ENCODE data around the gene BIRC2. TPM values are rescaled to one million over a fixed set of nuclear protein-coding genes. Genes with fewer than 3 reads are reported as not detected.
A peak's percentile ranks its signal among the peaks of the same experiment; 100 is the strongest.

Gene BIRC2
- total and polyA plus RNA-seq, 9 of the 15 experiments (the other 6 are each of a cell fraction or from before 2014, with no cell fraction given), result 14.3 to 45.9 (median 20.7) TPM

- TF ChIP-seq HEY1 (CRISPR knock-in tag; IDR thresholded peaks at IDR 0.05; ENCODE audit: borderline replicate concordance) (peak; percentile 76; the same call in 1 of the 2 replicates), PHTF2 (CRISPR knock-in tag; IDR thresholded peaks at IDR 0.05) (no peak), ZNF780A (CRISPR knock-in tag; IDR thresholded peaks at IDR 0.05) (no peak), ARID4B (CRISPR knock-in tag; IDR thresholded peaks at IDR 0.05) (no peak; the same call in 1 of the 2 replicates), CREB5 (CRISPR knock-in tag; IDR thresholded peaks at IDR 0.05) (no peak), E2F4 (CRISPR knock-in tag; IDR thresholded peaks at IDR 0.05; ENCODE audit: low read depth) (no peak), RBM39 (optimal IDR thresholded peaks at IDR 0.05; ENCODE audit: low read depth, low read length) (no peak), ZC3H8 (IDR thresholded peaks at IDR 0.05) (0 out of 2 replicates have a peak, but pooled peaks have one; percentile 20), GTF2E2 (tag; IDR thresholded peaks at IDR 0.05) (no peak), NCOR1 (IDR thresholded peaks at IDR 0.05) (peak; percentile 98), PRPF4 (IDR thresholded peaks at IDR 0.05; ENCODE audit: insufficient read depth, low read depth, low read length, poor library complexity, severe bottlenecking) (no peak), RBM14 (IDR thresholded peaks at IDR 0.05; ENCODE audit: borderline replicate concordance, insufficient read depth, low read depth, low read length) (no peak), ZC3H4 (CRISPR knock-in tag; IDR thresholded peaks at IDR 0.05; ENCODE audit: borderline replicate concordance) (no peak), ZNF551 (CRISPR knock-in tag; IDR thresholded peaks at IDR 0.05) (no peak), FOXA1 (IDR thresholded peaks at IDR 0.05; ENCODE audit: borderline replicate concordance) (no peak), HDAC8 (tag; IDR thresholded peaks at IDR 0.05) (no peak), CBFB (CRISPR knock-in tag; IDR thresholded peaks at IDR 0.05) (no peak), CAMTA2 (CRISPR knock-in tag; conservative IDR thresholded peaks at IDR 0.05) (no peak), GTF2F1 (IDR thresholded peaks at IDR 0.05; ENCODE audit: low read depth, low read length) (no peak), EGR1 (conservative IDR thresholded peaks at IDR 0.05) (no peak), ZNF707 (CRISPR knock-in tag; conservative IDR thresholded peaks at IDR 0.05) (no peak), DDX20 (tag; IDR thresholded peaks at IDR 0.05; ENCODE audit: low read depth) (peak; percentile 54; the same call in 1 of the 2 replicates), RBM34 (IDR thresholded peaks at IDR 0.05; ENCODE audit: borderline replicate concordance, insufficient read depth, low read length) (no peak), RAD51 (IDR thresholded peaks at IDR 0.05; ENCODE audit: borderline replicate concordance, low read depth) (peak; percentile 46; the same call in 1 of the 2 replicates)
Observed at GRCh38 chr11:102341844-102342318, 5.1 kb upstream of the BIRC2 start (continued).

Measured in K562 (cell line).